ENCODE results near the gene TTC28.

TTC28 gene

GRCh38 chr22:28260619-28261018 is 419.0 kb downstream of the TTC28 start:
- ATAC-seq = no peak

DNA sequence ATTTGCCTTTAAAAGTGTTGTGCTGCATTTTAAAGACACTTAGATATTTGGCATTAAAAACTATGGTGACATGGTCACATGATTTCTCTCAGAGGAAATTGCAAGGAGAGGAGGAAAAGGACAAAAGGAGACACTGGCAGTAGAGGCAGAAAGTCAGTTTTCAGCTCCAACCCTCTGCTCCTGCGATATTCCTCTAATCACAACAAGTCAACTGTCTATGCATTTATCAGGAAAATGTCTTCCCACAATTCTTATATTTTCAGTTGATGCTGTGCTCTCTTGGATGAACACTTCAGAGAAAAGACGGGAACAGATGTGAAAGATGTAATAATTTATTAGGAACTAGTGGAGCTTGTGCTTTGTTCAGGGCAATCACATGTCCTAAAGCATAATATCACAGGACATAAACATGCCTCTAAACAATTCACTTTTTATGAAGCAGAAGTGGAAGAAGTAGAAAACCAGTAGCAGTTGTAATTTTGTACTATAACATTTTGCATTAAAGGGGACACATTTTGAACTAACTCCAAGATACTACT is 419.8 kb downstream of the TTC28 start:
- no peak for ATAC-seq

DNA sequence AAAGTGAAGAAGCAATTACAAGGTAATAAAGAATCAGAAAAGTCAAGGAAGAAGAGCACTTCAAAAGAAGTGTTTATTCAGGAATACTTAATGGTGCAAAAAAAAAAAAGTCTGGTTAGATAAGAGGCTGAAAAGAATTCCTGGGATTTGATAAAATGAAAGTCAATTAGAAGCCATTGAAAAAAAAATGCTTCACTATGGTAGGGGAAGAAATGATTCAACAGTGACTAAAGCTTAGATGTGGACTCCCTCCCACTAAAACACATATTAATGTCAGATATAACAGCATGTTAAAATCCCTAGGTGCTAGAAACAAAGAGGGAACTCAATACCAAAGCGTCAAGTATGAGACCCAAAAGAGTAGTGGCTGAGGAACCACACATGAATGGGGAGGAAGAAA is 425.2 kb downstream of the TTC28 start:
- no peak for ATAC-seq

DNA sequence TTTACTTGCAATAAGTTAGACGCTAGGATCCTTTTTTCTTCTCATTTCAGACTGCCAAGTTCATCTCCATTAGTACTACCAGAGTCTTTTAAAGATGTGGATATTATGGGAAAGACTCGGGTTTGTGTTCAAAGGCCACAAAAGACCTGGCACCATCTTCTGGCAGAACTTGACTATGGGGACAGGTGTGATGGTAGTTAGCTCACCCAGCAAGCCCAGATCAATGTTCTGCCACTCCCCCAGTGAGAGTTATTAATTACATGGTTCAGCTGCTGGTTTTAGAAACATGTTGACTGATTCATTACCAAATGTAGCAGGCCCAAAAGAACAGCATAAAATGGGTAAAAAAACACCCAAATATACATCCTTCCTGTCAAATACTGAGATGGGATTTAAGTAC is 427.1 kb downstream of the TTC28 start:
- ATAC-seq = no peak

DNA sequence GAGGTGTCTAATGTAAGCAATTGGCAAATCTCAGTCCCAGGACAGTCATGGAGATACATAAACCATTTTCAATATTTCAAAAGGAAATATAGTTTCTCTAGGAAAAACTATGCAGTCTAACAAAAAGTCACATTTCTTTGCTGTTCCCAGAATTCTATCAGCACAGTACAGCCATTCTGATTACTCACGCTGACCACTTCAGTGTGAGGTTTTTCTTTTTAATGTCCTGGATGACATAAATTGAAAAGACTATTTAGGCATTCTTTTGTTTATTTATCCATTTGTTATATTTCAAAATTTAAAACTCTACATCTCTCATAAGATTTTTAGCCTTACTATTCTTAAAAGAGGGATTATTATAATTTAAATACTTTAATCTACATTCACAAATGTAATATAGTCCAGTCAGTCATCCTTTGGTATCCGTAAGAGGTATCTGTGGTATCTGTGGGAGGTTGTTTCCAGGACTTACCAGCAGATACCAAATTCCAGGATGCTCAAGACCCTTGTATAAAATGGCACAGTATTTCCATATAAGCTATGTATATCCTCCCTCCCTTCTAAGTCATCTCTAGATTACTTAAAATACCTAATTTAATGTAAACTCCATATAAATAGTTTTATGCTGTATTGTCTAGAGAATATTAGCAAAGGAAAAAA is 429.5 kb downstream of the TTC28 start:
- ATAC-seq = no peak

GRCh38 chr22:28249402-28249801 is 430.2 kb downstream of the TTC28 start:
- ATAC-seq = no peak

GRCh38 chr22:28247667-28248363 is 431.8 kb downstream of the TTC28 start:
- peak in 1 of 2 donors; percentile 32 for ATAC-seq

DNA sequence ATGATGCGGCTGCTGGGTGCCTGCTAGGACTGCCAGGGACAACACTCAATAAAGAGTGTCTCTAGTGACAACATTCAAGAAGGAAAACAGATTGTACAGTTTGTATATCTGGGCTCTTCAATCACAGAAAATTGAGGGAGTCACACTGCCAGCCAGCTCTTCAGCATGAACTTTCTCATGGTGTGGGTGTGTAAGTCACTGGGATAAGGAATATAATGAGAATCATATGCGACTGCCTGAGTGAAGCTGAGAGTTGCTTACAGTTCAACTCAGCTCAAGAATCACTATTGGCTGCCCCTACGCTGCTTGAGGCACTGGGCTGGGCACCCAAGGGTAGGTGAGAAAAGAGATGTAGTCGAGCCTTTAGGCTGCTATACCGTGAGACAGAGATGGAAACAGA is 432.5 kb downstream of the TTC28 start:
- ATAC-seq = no peak

DNA sequence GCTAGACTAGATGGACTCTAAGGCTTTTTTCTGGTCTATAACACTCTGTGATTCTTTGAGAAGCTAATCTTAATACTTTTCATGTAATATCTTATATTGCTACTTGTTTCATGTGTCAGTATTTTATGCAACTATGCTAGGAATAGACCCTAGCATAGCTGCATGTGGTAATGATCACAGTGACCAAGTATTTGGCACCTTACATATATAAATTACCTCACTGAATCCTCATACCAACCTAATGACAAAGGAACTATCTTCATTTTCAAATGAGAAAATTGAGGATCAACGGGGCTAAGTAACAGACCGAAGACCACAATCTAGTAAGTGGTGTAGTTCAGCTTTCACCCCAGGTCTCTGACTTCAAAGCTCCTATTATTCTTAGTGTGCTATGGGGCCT is 433.2 kb downstream of the TTC28 start:
- ATAC-seq = no peak

DNA sequence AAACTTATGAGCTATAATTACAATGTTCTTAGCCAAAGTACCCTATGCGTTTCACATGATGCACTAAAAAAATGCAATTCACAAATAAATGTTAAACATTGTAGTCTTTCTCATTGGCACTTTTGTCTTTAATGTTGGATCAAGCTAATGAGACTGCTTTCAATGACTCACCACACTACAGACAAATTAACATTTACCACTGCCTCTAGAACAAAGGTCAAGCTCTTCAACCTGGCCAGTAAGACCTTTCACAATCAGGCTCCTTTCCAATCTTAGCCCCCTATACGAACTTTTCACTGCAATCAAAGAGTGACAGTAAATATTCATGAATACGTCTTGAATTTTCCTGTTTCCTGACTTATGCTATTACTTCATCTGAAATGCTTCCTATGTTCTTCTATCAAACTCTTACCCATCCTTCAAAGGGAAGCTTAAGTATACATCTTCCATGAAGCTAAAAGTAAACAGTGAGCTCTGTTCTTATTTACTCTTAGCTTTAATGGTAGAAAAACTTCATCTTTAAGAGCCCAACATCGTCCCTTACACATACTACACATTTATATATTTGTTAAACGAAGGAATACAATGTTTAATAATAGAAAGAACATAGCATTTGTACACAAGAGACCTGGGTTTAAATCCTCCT is 433.9 kb downstream of the TTC28 start:
- ATAC-seq = no peak

DNA sequence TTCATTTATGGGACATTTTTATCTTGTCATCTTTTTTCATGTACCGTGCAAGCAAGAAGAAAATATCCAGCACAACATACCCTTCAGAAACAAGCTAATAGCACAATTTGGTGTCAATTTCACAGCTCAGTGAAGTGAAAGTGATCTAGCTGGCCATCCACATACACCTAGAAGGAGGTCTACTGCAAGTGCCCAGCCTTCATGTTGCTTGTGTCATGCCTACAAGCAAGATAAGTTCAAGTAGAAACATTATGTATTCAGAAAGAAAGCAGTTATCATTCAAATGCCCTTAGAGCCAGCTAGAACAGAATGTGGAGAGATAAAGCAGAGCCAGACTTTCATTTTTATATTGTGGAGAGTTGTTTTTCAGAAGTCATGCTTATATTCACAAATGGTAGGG is 434.9 kb downstream of the TTC28 start:
- no peak for ATAC-seq

DNA sequence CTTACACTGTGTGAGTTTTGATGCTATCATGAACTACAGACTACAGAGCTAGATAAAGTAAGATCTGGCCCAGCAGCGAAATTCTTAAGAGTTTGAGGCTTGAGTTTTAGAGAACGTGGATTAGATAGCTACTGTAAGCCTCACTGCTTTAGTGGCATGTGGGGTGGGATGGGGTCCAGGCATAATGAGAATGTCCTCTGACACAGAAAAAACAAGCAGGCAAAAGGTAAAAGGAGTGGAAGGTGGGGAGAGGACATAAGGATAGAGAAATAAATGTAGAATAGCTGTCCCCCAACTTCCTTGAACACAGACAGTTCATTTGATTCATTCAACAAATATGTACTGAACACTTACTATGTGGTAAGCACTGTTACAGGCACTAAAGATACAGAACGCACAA is 436.1 kb downstream of the TTC28 start:
- no peak for ATAC-seq

- no peak for ATAC-seq
Observed at GRCh38 chr22:28241656-28242290, 437.9 kb downstream of the TTC28 start.

GRCh38 chr22:28239941-28240340 is 439.7 kb downstream of the TTC28 start:
- no peak for ATAC-seq

- no peak for ATAC-seq
Observed at GRCh38 chr22:28237783-28238182, 441.9 kb downstream of the TTC28 start.

DNA sequence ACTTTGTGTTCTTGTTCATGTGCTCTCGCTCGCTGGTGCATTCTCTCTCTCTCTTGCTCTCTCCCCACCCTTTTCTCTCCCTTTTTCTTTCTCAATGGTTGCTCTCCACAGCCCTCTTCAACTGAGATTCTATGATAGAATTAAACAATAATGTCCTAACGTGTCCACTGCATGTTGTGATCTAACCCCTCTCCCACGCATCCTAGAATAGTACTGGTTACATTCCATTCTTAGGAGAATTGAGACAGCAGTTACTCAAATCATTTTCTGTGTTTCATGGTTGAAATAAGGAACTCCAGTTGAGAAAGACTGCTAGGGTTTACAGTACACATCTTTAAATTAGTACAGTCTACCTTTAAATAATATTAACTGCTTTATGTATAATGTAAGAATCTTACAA is 442.5 kb downstream of the TTC28 start:
- no peak for ATAC-seq

GRCh38 chr22:28232204-28232603 is 447.4 kb downstream of the TTC28 start:
- ATAC-seq = no peak

- ATAC-seq = no peak
Observed at GRCh38 chr22:28231441-28231840, 448.2 kb downstream of the TTC28 start.

DNA sequence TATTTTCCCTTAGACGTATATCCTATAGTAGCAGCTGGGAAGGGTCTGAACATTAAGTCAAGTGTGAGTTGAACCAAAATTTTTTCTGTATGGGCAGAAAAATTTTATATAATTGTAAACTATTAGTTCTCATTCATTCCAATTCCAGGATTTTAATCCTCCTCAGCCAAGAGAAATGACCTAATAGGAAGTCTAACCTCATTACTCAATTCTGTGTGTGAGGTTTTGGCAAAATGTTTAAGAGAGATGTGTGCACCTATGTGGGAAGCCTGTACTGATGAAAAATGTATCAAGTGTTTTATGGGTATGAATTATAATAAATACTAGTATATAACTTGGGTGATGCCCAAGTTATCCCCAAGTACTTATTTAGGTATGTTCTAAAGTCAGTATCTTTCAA is 449.0 kb downstream of the TTC28 start:
- no peak for ATAC-seq

- no peak for ATAC-seq
Observed at GRCh38 chr22:28229566-28230485, 449.8 kb downstream of the TTC28 start.

DNA sequence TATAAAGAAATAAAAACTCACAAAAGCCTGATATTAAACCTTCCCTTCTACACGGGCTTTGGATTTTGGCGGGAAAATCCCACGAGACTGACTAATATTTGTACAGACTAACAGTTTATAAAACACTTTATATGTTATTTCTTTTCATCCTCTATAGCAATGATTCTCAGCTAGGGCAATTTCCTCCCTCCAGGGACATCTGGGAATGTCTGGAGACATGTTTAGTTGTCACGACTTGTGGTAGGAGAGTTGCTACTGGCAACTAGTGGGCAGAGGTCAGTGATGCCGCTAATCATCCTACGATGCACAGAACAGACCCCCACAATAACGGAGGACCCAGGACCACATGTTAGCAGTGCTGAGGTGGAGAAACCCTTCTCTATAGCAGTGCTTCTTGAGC is 455.8 kb downstream of the TTC28 start:
- ATAC-seq = no peak

All from activated CD4-positive, CD25-positive, alpha-beta regulatory T cell treated with anti-CD3 and anti-CD28 coated beads, Interleukin-2, amount 50 U/mL, for 24 hours (primary cell).